Karpas-422 (cell line): ENCODE data around the gene INSIG2. TPM values are rescaled to one million over a fixed set of nuclear protein-coding genes. Genes with fewer than 3 reads are reported as not detected.

Experiments
- DNase-seq: peaks from one replicate; pipeline ENCODE4 v3.0.0-alpha.2; 2015
- H2AFZ ChIP-seq: fragments of 200-600 bp; sonication (generic); 2 replicates; pipeline ENCODE4 v1.6.1; 2014; ENCODE audit warnings: antibody characterized with exemption, low read length, mixed read lengths
- H3K27ac ChIP-seq: fragments of 200-600 bp; sonication (generic); 2 replicates; pipeline ENCODE4 v1.5.1; 2014; ENCODE audit warnings: mild to moderate bottlenecking, low read length, moderate library complexity
- H3K27me3 ChIP-seq: fragments of 200-600 bp; sonication (generic); 2 replicates; pipeline ENCODE4 v1.6.1; 2014; ENCODE audit warnings: low read length, mixed read lengths
- H3K36me3 ChIP-seq: fragments of 200-600 bp; sonication (generic); 2 replicates; pipeline ENCODE4 v1.6.1; 2014; ENCODE audit warnings: low read length, mixed read lengths; ENCODE audit not compliant: insufficient read depth
- H3K4me1 ChIP-seq: fragments of 200-600 bp; sonication (generic); 2 replicates; pipeline ENCODE4 v1.6.1; 2014; ENCODE audit warnings: mild to moderate bottlenecking, low read length, mixed read lengths
- H3K4me2 ChIP-seq: fragments of 200-600 bp; sonication (generic); 2 replicates; pipeline ENCODE4 v1.6.1; 2014; ENCODE audit warnings: low read length, low read depth, mild to moderate bottlenecking; ENCODE audit not compliant: poor library complexity, severe bottlenecking
- H3K4me3 ChIP-seq: fragments of 200-600 bp; sonication (generic); 2 replicates; pipeline ENCODE4 v1.5.1; 2014; ENCODE audit warnings: mild to moderate bottlenecking, antibody characterized with exemption, low read length, mixed read lengths
- H3K79me2 ChIP-seq: fragments of 200-600 bp; sonication (generic); 2 replicates; pipeline ENCODE4 v1.6.1; 2014; ENCODE audit warnings: mild to moderate bottlenecking, low read length, mixed read lengths
- H3K9ac ChIP-seq: fragments of 200-600 bp; sonication (generic); 2 replicates; pipeline ENCODE4 v1.6.0; 2014; ENCODE audit warnings: low read length
- H3K9me2 ChIP-seq: fragments of 200-600 bp; sonication (generic), shearing (Covaris generic); replicated peaks from 2 replicates; pipeline ENCODE4 v1.6.0; 2014; ENCODE audit warnings: mild to moderate bottlenecking, low read length, moderate library complexity; ENCODE audit not compliant: insufficient read depth
- H3K9me3 ChIP-seq: fragments of 300-700, 200-600 bp; sonication (generic); 2 replicates; pipeline ENCODE4 v1.6.1; 2014; ENCODE audit warnings: low read length, mixed read lengths
- H4K20me1 ChIP-seq: fragments of 200-600 bp; sonication (generic); 2 replicates; pipeline ENCODE4 v1.6.1; 2014; ENCODE audit warnings: mild to moderate bottlenecking, antibody characterized with exemption, low read length, low read depth; ENCODE audit not compliant: insufficient read depth
- total RNA-seq: library from RNA; depleted of rRNA; stranded (reverse); fragments of >200 nt; shearing (Covaris generic); gene quantifications from 2 replicates; pipeline ENCODE4 v1.2.3, GENCODE V29; 2014; ENCODE audit warnings: low replicate concordance

INSIG2 gene
- total RNA-seq, 1 experiment from 2014 or later: 37.6 TPM

GRCh38 chr2:118054213-118055008, 33.9 kb upstream of the INSIG2 start:
- H3K36me3 ChIP-seq: no peaks in the 10 kb centered on the region
- peak overlapping the region; percentile 97 for H3K27ac ChIP-seq
- no peak for DNase-seq
- no peaks in the 10 kb centered on the region for H3K9me3 ChIP-seq
- H3K4me3 ChIP-seq: peak overlapping the region; percentile 57
- H3K9ac ChIP-seq: peak overlapping the region; percentile 71
- H4K20me1 ChIP-seq: no peaks in the 10 kb centered on the region
- H3K4me2 ChIP-seq: peak overlapping the region; percentile 72
- peaks cover 91% of the 10 kb centered on the region for H3K4me1 ChIP-seq
- no peaks in the 10 kb centered on the region for H3K79me2 ChIP-seq
- H3K27me3 ChIP-seq: no peaks in the 10 kb centered on the region
- H2AFZ ChIP-seq: peak overlapping the region; percentile 79
- no peaks in the 10 kb centered on the region for H3K9me2 ChIP-seq

DNA sequence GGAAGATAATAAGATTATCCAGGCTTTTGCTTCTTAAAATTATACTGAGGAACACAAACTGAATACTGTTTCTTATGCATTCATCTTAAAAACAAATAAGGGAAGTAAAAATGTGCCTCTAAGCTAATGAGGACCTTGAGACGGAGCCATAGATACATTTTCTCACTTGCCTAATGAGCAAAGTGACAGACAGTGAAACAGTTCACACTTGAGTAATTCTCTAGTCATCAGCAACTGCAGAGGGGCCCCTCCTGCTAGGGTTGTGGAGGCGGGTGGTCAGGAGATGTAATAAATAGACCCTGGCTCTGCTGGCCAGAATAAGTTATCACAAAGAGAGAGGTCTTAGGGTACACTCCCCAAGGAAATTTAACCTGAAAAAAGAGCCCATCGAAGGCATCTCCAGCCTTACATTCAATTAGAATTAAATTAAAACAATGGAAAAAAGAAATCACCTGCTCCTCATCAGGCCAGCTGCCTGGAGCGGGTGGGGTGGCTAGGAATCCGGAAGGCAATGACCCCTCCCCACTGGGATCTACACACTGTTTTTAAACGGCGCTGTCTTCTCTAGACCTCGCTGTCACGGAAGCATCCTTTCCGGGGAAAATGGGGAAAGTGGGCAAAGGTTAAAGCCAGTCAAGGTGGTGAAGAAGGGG, 32.6 kb upstream of the INSIG2 start:
- no peak overlapping the region for H2AFZ ChIP-seq
- H3K27ac ChIP-seq: peak overlapping the region; percentile 97
- H3K79me2 ChIP-seq: no peaks in the 10 kb centered on the region
- peak overlapping the region; percentile 72 for H3K4me2 ChIP-seq
- peak overlapping the region; percentile 71 for H3K9ac ChIP-seq
- H3K4me1 ChIP-seq: peaks cover 91% of the 10 kb centered on the region
- peak overlapping the region; percentile 57 for H3K4me3 ChIP-seq
- no peaks in the 10 kb centered on the region for H3K9me3 ChIP-seq
- H3K36me3 ChIP-seq: no peaks in the 10 kb centered on the region
- peak; percentile 93 for DNase-seq
- H4K20me1 ChIP-seq: no peaks in the 10 kb centered on the region
- no peaks in the 10 kb centered on the region for H3K27me3 ChIP-seq
- no peaks in the 10 kb centered on the region for H3K9me2 ChIP-seq

DNA sequence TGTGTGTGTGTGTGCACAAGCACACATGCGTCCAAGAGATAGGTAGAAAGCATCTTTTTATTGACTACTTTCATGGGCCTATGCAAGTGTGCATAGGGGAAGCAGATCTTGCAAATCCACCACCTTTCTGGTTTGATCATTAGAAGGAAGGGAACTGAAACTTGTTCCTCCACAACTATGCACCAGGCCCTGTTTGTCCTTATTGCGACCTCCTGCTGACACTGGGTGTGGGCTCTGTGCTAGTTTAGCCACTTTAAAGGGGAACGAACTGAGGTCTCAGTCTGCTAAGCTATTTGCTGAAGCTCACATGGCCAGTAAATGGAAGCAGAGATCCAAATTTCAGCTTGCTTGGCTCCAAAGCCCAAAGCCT, 32.1 kb upstream of the INSIG2 start:
- Histone ChIP-seq H3K79me2 (no peaks in the 10 kb centered on the region), H2AFZ (no peak overlapping the region; the same call in 1 of the 2 replicates), H4K20me1 (no peaks in the 10 kb centered on the region), H3K36me3 (no peaks in the 10 kb centered on the region), H3K4me2 (peak overlapping the region; percentile 72), H3K4me1 (peaks cover 91% of the 10 kb centered on the region), H3K9ac (peak overlapping the region; percentile 71), H3K9me2 (no peaks in the 10 kb centered on the region), H3K27ac (peak overlapping the region; percentile 97), H3K9me3 (no peaks in the 10 kb centered on the region), H3K27me3 (no peaks in the 10 kb centered on the region), H3K4me3 (peak overlapping the region; percentile 57)
- peak; percentile 95 for DNase-seq

- H3K27me3 ChIP-seq: no peaks in the 10 kb centered on the region
- peak overlapping the region; percentile 57; the same call in 1 of the 2 replicates for H3K4me3 ChIP-seq
- H3K9me3 ChIP-seq: no peaks in the 10 kb centered on the region
- H3K4me2 ChIP-seq: peak overlapping the region; percentile 72
- peak overlapping the region; percentile 46 for H2AFZ ChIP-seq
- H3K36me3 ChIP-seq: no peaks in the 10 kb centered on the region
- H3K9me2 ChIP-seq: no peaks in the 10 kb centered on the region
- DNase-seq: peak; percentile 56
- H3K79me2 ChIP-seq: no peaks in the 10 kb centered on the region
- peak overlapping the region; percentile 61 for H3K9ac ChIP-seq
- peak overlapping the region; percentile 97 for H3K27ac ChIP-seq
- peaks cover 92% of the 10 kb centered on the region for H3K4me1 ChIP-seq
- H4K20me1 ChIP-seq: no peaks in the 10 kb centered on the region
These were observed 31.5 kb upstream of the INSIG2 start for GRCh38 chr2:118056801-118057200.

DNA sequence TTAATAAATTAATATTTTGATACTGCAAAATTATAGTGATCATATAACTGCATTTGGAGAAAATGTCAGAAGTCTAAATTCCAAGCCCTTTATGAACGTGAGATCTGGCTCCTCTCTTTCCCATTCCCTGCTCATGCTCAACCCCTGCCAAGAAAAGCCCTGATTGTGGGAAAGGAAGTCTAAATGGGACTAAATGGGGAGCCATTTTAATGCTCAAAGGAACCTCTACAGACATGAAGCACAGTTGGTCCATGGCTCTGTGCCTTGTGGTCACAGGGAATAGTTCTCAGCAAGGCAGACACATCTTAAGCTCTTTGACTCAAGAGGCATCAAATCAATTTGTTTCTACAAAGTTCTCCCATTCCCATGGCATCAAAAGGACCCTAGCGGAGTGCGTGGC, 29.3 kb upstream of the INSIG2 start:
- H3K4me2 ChIP-seq: no peak overlapping the region
- no peak overlapping the region for H3K4me3 ChIP-seq
- H3K9me3 ChIP-seq: no peaks in the 10 kb centered on the region
- H3K4me1 ChIP-seq: peaks cover 77% of the 10 kb centered on the region
- peak overlapping the region; percentile 97 for H3K27ac ChIP-seq
- no peaks in the 10 kb centered on the region for H3K79me2 ChIP-seq
- no peak overlapping the region for H3K9ac ChIP-seq
- peak overlapping the region; percentile 95 for H2AFZ ChIP-seq
- no peaks in the 10 kb centered on the region for H3K9me2 ChIP-seq
- no peaks in the 10 kb centered on the region for H3K36me3 ChIP-seq
- H4K20me1 ChIP-seq: no peaks in the 10 kb centered on the region
- no peak for DNase-seq
- H3K27me3 ChIP-seq: no peaks in the 10 kb centered on the region

- Histone ChIP-seq H3K27me3 (no peaks in the 10 kb centered on the region), H2AFZ (peak overlapping the region; percentile 95), H3K79me2 (no peaks in the 10 kb centered on the region), H4K20me1 (no peaks in the 10 kb centered on the region), H3K4me2 (peak overlapping the region; percentile 57), H3K27ac (peak overlapping the region; percentile 97), H3K9ac (peak overlapping the region; percentile 58), H3K4me3 (peak overlapping the region; percentile 21; the same call in 1 of the 2 replicates), H3K36me3 (no peaks in the 10 kb centered on the region), H3K9me3 (no peaks in the 10 kb centered on the region), H3K4me1 (peaks cover 67% of the 10 kb centered on the region), H3K9me2 (no peaks in the 10 kb centered on the region)
- peak; percentile 70 for DNase-seq
These were observed 28.3 kb upstream of the INSIG2 start for GRCh38 chr2:118059919-118060478.

GRCh38 chr2:118061135-118061955, 26.9 kb upstream of the INSIG2 start:
- H3K9me2 ChIP-seq: no peaks in the 10 kb centered on the region
- peak overlapping the region; percentile 39 for H3K4me2 ChIP-seq
- no peaks in the 10 kb centered on the region for H3K79me2 ChIP-seq
- no peaks in the 10 kb centered on the region for H3K36me3 ChIP-seq
- no peaks in the 10 kb centered on the region for H3K27me3 ChIP-seq
- DNase-seq: peak; percentile 92
- H3K27ac ChIP-seq: peak overlapping the region; percentile 97
- no peaks in the 10 kb centered on the region for H3K9me3 ChIP-seq
- H3K4me1 ChIP-seq: peaks cover 53% of the 10 kb centered on the region
- peak overlapping the region; percentile 95; the same call in 1 of the 2 replicates for H2AFZ ChIP-seq
- peak overlapping the region; percentile 58; the same call in 1 of the 2 replicates for H3K9ac ChIP-seq
- H3K4me3 ChIP-seq: no peak overlapping the region
- no peaks in the 10 kb centered on the region for H4K20me1 ChIP-seq
